Endothelial cell of umbilical vein (primary cell): Measurements from ENCODE around the gene BRSK1. TPM values are rescaled to one million over a fixed set of nuclear protein-coding genes. Genes with fewer than 3 reads are reported as not detected.

ENCODE experiments used
- BruUV-seq: library from RNA; stranded (reverse); fragments of 400-500 nt; replicated peaks from 2 replicates; lab custom pipeline; 2021; lab: Mats Ljungman, UMichigan
- CTCF ChIA-PET: fragments of 300-600, 350-600 bp; sonication (Branson Sonifier 250); formaldehyde crosslinking; loops from one replicate; lab custom pipeline; 2021; ENCODE audit warnings: antibody characterized with exemption, inconsistent platforms; lab: Charles Lee
- POLR2A ChIA-PET: fragments of 300-600, 350-600 bp; sonication (Branson Sonifier 250); formaldehyde crosslinking; loops from one replicate; lab custom pipeline; 2021; ENCODE audit warnings: antibody characterized with exemption, inconsistent platforms; lab: Charles Lee
- DNase-seq: peaks from one replicate; pipeline ENCODE4 v3.0.0-alpha.2; 2011; ENCODE audit warnings: low read depth, low spot score
- FAIRE-seq: peaks from 2 replicates; lab custom pipeline; 2011; peaks lifted over from hg19 to GRCh38; lab: Jason Lieb, UNC
- H2AFZ ChIP-seq: 2 replicates; pipeline ENCODE4 v1.6.0; 2012; ENCODE audit warnings: low read depth, low read length, control low read depth, inconsistent platforms
- H3K27ac ChIP-seq: 2 replicates; pipeline ENCODE4 v1.5.1; 2011; ENCODE audit warnings: low read depth, mild to moderate bottlenecking, control low read depth, low read length, moderate library complexity; ENCODE audit not compliant: insufficient read depth
- H3K27me3 ChIP-seq, 2 experiments: 2 replicates each; pipeline versions ENCODE4 v1.6.0 to v1.6.1; 2011; ENCODE audit warnings: low read length in 2 of 2, mixed read lengths in 1 of 2; ENCODE audit not compliant: control insufficient read depth in 2 of 2, insufficient read depth in 2 of 2
- H3K36me3 ChIP-seq, 2 experiments: 2 replicates in 1 of 2; 3 replicates in 1 of 2; pipeline ENCODE4 v1.5.1; 2011; ENCODE audit warnings: low read length in 2 of 2, mild to moderate bottlenecking in 1 of 2, moderate library complexity in 1 of 2; ENCODE audit not compliant: control insufficient read depth in 2 of 2, insufficient read depth in 2 of 2; ENCODE audit errors: extremely low read depth in 1 of 2
- H3K4me1 ChIP-seq: 3 replicates; pipeline ENCODE4 v1.5.1; 2011; ENCODE audit warnings: mild to moderate bottlenecking, low read length; ENCODE audit not compliant: control insufficient read depth, insufficient read depth; ENCODE audit errors: extremely low read depth
- H3K4me2 ChIP-seq: 2 replicates; pipeline ENCODE4 v1.6.1; 2011; ENCODE audit warnings: low read length, control low read depth, mixed read lengths; ENCODE audit not compliant: insufficient read depth
- H3K4me3 ChIP-seq, 3 experiments: fragments of 200-600 bp in 1 of 3; sonication (generic), shearing (Covaris generic) in 1 of 3; replicated peaks in 1 of 3; 2 replicates each; pipeline ENCODE4 v1.5.1; 2011 to 2016; ENCODE audit warnings: control low read depth in 3 of 3, low read length in 3 of 3, mild to moderate bottlenecking in 2 of 3, inconsistent platforms in 1 of 3, low read depth in 1 of 3, moderate library complexity in 1 of 3; ENCODE audit not compliant: insufficient read depth in 1 of 3
- H3K79me2 ChIP-seq: 2 replicates; pipeline ENCODE4 v1.6.0; 2012; ENCODE audit warnings: low read length, inconsistent platforms; ENCODE audit not compliant: control insufficient read depth, insufficient read depth
- H3K9ac ChIP-seq: replicated peaks from 2 replicates; pipeline ENCODE3; 2011; ENCODE audit warnings: low read length, control low read depth; ENCODE audit not compliant: insufficient read depth; ENCODE audit errors: extremely low read depth
- H3K9me1 ChIP-seq: replicated peaks from 3 replicates; pipeline ENCODE4 v1.6.0; 2011; ENCODE audit warnings: mild to moderate bottlenecking, low read length; ENCODE audit not compliant: control insufficient read depth, insufficient read depth; ENCODE audit errors: extremely low read depth
- H3K9me3 ChIP-seq: replicated peaks from 2 replicates; pipeline ENCODE4 v1.5.1; 2012; ENCODE audit warnings: low read length, inconsistent platforms; ENCODE audit not compliant: control insufficient read depth, insufficient read depth
- H4K20me1 ChIP-seq: replicated peaks from 2 replicates; pipeline ENCODE3; 2011; ENCODE audit warnings: mild to moderate bottlenecking, low read length; ENCODE audit not compliant: control insufficient read depth, insufficient read depth; ENCODE audit errors: extremely low read depth
- EZH2 ChIP-seq: IDR thresholded peaks from 2 replicates; pipeline ENCODE4 v1.6.1; 2012; ENCODE audit warnings: borderline replicate concordance, low read depth, mild to moderate bottlenecking, moderate library complexity, low read length, inconsistent platforms; ENCODE audit not compliant: severe bottlenecking
- FOS ChIP-seq: IDR thresholded peaks from 2 replicates; pipeline ENCODE4 v1.6.1; 2011; ENCODE audit warnings: mild to moderate bottlenecking, low read length, moderate library complexity, borderline replicate concordance; ENCODE audit not compliant: insufficient read depth
- GATA2 ChIP-seq: IDR thresholded peaks from 2 replicates; pipeline ENCODE4 v1.7.0; 2011; ENCODE audit warnings: low read depth, mild to moderate bottlenecking, moderate library complexity, mixed read lengths, low read length; ENCODE audit not compliant: insufficient read length, insufficient read depth
- JUN ChIP-seq: IDR thresholded peaks from 2 replicates; pipeline ENCODE4 v1.6.1; 2011; ENCODE audit warnings: borderline replicate concordance, low read depth; ENCODE audit not compliant: insufficient read length, insufficient read depth
- MYC ChIP-seq: IDR thresholded peaks from one replicate; pipeline ENCODE4 v1.6.1; 2011; ENCODE audit warnings: mild to moderate bottlenecking, low read depth, low read length
- POLR2A ChIP-seq: IDR thresholded peaks from 2 replicates; pipeline ENCODE4 v1.6.1; 2012; ENCODE audit warnings: low read depth, mild to moderate bottlenecking, control low read depth, low read length
- dilution Hi-C: fragments of 300-500 bp; cut with MboI; formaldehyde crosslinking; loops from one replicate; pipeline ENCODE4 v1.15.0; 2019; ENCODE audit warnings: low sequenced_read_pairs; ENCODE audit not compliant: extremely low pct_ligation_motif_present
- intact Hi-C: fragments of 100-400 bp; cut with micrococcal nuclease; formaldehyde crosslinking; loops from one replicate; pipeline ENCODE4 v1.10.0; 2022
- polyA plus RNA-seq, 4 experiments: library from polyadenylated mRNA; depleted of rRNA in 3 of 4; stranded (reverse) in 3 of 4; unstranded in 1 of 4; fragments of >200 nt; gene quantifications; 2 replicates each; pipeline versions ENCODE4 v1.2.1 to v1.2.3, GENCODE V29; 2011 to 2012; ENCODE audit warnings: missing spikeins in 1 of 4
- total RNA-seq: library from RNA; stranded (reverse); gene quantifications from 2 replicates; pipeline ENCODE4 v1.2.3, GENCODE V29; 2021
- TF ChIP-seq, protein P1 (sequence below), 2 donors: IDR thresholded peaks; 1 replicate in 1 of 2; 2 replicates in 1 of 2; pipeline ENCODE4 v1.5.1; 2011; ENCODE audit warnings: low read length in 2 of 2, mild to moderate bottlenecking in 2 of 2, moderate library complexity in 2 of 2, control low read depth in 1 of 2, inconsistent platforms in 1 of 2, low read depth in 1 of 2; ENCODE audit not compliant: insufficient read depth in 1 of 2; ENCODE audit errors: extremely low read depth in 1 of 2
- TF ChIP-seq, protein P2 (sequence below): IDR thresholded peaks from 2 replicates; pipeline ENCODE4 v1.6.1; 2011; ENCODE audit not compliant: insufficient read depth, insufficient read length

Gene BRSK1
- total and polyA plus RNA-seq, 2 donors (not counting 3 experiments of a cell fraction or from before 2014, with no cell fraction given): 0.33 to 0.44 TPM

DNA sequence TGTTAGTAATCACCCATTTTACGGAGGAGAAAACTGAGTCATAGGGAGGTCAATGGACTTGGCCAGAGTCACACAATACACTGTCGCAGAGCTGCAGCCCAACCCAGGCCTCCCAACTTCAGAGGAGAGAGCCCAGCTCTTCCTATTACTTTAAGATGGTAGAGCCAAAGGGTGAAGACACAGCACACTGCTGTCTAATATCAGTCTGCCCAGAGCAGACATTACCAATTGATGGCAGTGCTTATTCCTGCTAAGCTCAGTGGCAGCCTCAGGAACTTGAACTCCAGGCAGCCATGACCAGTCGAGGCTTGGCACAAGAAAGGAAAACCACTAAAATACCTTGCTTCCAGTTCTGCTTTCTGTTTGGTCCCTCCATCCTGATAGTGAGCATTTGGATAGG, 22.9 kb downstream of the BRSK1 start:
- dilution Hi-C loops: no loop called here
- POLR2A ChIA-PET: no interaction called here

More for the DNA sequence above, 22.9 kb downstream of the BRSK1 start:
- no peak overlapping the region for H3K4me3 ChIP-seq
- BruUV-seq: no TSS peak
- no peak for FAIRE-seq
- no peaks in the 10 kb centered on the region for H3K27me3 ChIP-seq
- H2AFZ ChIP-seq: no peak overlapping the region
- H3K79me2 ChIP-seq: no peaks in the 10 kb centered on the region
- H3K9me1 ChIP-seq: no peaks in the 10 kb centered on the region
- intact Hi-C loops: no loop called here
- no peak for TF ChIP-seq JUN
- no peak for TF ChIP-seq POLR2A
- TF ChIP-seq, protein P1, sequence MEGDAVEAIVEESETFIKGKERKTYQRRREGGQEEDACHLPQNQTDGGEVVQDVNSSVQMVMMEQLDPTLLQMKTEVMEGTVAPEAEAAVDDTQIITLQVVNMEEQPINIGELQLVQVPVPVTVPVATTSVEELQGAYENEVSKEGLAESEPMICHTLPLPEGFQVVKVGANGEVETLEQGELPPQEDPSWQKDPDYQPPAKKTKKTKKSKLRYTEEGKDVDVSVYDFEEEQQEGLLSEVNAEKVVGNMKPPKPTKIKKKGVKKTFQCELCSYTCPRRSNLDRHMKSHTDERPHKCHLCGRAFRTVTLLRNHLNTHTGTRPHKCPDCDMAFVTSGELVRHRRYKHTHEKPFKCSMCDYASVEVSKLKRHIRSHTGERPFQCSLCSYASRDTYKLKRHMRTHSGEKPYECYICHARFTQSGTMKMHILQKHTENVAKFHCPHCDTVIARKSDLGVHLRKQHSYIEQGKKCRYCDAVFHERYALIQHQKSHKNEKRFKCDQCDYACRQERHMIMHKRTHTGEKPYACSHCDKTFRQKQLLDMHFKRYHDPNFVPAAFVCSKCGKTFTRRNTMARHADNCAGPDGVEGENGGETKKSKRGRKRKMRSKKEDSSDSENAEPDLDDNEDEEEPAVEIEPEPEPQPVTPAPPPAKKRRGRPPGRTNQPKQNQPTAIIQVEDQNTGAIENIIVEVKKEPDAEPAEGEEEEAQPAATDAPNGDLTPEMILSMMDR (IDR thresholded peaks at IDR 0.05; ENCODE audit: extremely low read depth in 1 of 2, insufficient read depth in 1 of 2, low read depth in 1 of 2, low read length in 2 of 2): no peak
- TF ChIP-seq FOS: no peak
- TF ChIP-seq, protein P2, sequence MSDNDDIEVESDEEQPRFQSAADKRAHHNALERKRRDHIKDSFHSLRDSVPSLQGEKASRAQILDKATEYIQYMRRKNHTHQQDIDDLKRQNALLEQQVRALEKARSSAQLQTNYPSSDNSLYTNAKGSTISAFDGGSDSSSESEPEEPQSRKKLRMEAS: no peak
- TF ChIP-seq EZH2: no peak
- no peak for TF ChIP-seq MYC
- TF ChIP-seq GATA2: no peak
- CTCF ChIA-PET: interaction anchor here (1.1 to 1.4 kb wide), 2 partner anchors 77 to 166 kb away, joined by 3 to 7 read pairs; partner anchors contain the start of gene TMEM238
- no peaks in the 10 kb centered on the region for H3K4me1 ChIP-seq
- no peaks in the 10 kb centered on the region for H3K9me3 ChIP-seq
- H3K27ac ChIP-seq: no peak overlapping the region
- H3K4me2 ChIP-seq: no peak overlapping the region
- no peak overlapping the region for H3K9ac ChIP-seq
- H4K20me1 ChIP-seq: no peaks in the 10 kb centered on the region
- no peaks in the 10 kb centered on the region for H3K36me3 ChIP-seq
- DNase-seq: no peak
